Smooth muscle cell (in vitro differentiated cells): ENCODE results near the gene CTSF. TPM values are rescaled to one million over a fixed set of nuclear protein-coding genes. Genes with fewer than 3 reads are reported as not detected.

Source experiments
- DNase-seq: peaks from one replicate; lab custom pipeline; 2025; ENCODE audit not compliant: unreplicated experiment; lab: John Stamatoyannopoulos, UW
- H2AFZ ChIP-seq: fragments of 200-600 bp; sonication (generic); 2 replicates; pipeline ENCODE4 v1.6.0; 2016; ENCODE audit warnings: antibody characterized with exemption, low read depth, mild to moderate bottlenecking
- H3F3A ChIP-seq: fragments of 200-600 bp; sonication (generic); 2 replicates; pipeline ENCODE4 v1.6.0; 2017; ENCODE audit warnings: antibody characterized with exemption, low read depth
- H3K27ac ChIP-seq: fragments of 200-600 bp; sonication (generic); 2 replicates; pipeline ENCODE4 v1.5.1; 2016; ENCODE audit warnings: low read depth, mild to moderate bottlenecking
- H3K27me3 ChIP-seq: fragments of 200-600 bp; sonication (generic); 2 replicates; pipeline ENCODE4 v1.6.1; 2016; ENCODE audit warnings: low read depth, mild to moderate bottlenecking
- H3K36me3 ChIP-seq: fragments of 200-600 bp; sonication (generic); 2 replicates; pipeline ENCODE4 v1.5.1; 2016; ENCODE audit warnings: low read depth
- H3K4me1 ChIP-seq: fragments of 200-600 bp; sonication (generic); 2 replicates; pipeline ENCODE4 v1.5.1; 2016; ENCODE audit warnings: low read depth
- H3K4me2 ChIP-seq: fragments of 200-600 bp; sonication (generic); 2 replicates; pipeline ENCODE4 v1.6.0; 2016; ENCODE audit warnings: mild to moderate bottlenecking
- H3K4me3 ChIP-seq: fragments of 200-600 bp; sonication (generic); 2 replicates; pipeline ENCODE4 v1.5.1; 2016; ENCODE audit warnings: mild to moderate bottlenecking
- H3K79me2 ChIP-seq: fragments of 200-600 bp; sonication (generic); 2 replicates; pipeline ENCODE4 v1.6.0; 2016; ENCODE audit warnings: low read depth, mild to moderate bottlenecking
- H3K9ac ChIP-seq: fragments of 200-600 bp; sonication (generic); 2 replicates; pipeline ENCODE4 v1.6.0; 2016; ENCODE audit warnings: low read depth
- H3K9me3 ChIP-seq: fragments of 200-600 bp; sonication (generic); replicated peaks from 2 replicates; pipeline ENCODE4 v1.5.1; 2016; ENCODE audit warnings: low read depth
- H4K20me1 ChIP-seq: fragments of 200-600 bp; sonication (generic); 2 replicates; pipeline ENCODE4 v1.6.0; 2016; ENCODE audit warnings: low read depth
- WGBS: methylation state at CpG from one replicate; pipeline ENCODE4 v1.1.7; 2016; ENCODE audit warnings: low lambda C conversion rate; 5-methylcytosine and 5-hydroxymethylcytosine counted together
- polyA plus RNA-seq: library from polyadenylated mRNA; unstranded; fragments of >200 nt; fragmentation: Nextera tagmentation; extraction: Ambion mirVana; gene quantifications from 2 replicates; pipeline ENCODE4 v1.2.1, GENCODE V29; 2016
- small RNA-seq: library from RNA; depleted of rRNA; stranded (forward); fragments of <200 nt; gene quantifications from one replicate; pipeline ENCODE3, GENCODE V24; 2014
- total RNA-seq: library from RNA; depleted of rRNA; stranded (reverse); fragments of >200 nt; gene quantifications from 2 replicates; pipeline ENCODE4 v1.2.3, GENCODE V29; 2014
- TF ChIP-seq, protein P1 (sequence below): fragments of 200-600 bp; sonication (generic); IDR thresholded peaks from 2 replicates; pipeline ENCODE4 v1.5.1; 2017; ENCODE audit warnings: borderline replicate concordance, mild to moderate bottlenecking, antibody characterized with exemption; ENCODE audit not compliant: insufficient read depth, poor library complexity, severe bottlenecking

CTSF gene
- total and polyA plus RNA-seq, 2 experiments from 2014 or later, result 0.45 to 0.62 TPM

DNA sequence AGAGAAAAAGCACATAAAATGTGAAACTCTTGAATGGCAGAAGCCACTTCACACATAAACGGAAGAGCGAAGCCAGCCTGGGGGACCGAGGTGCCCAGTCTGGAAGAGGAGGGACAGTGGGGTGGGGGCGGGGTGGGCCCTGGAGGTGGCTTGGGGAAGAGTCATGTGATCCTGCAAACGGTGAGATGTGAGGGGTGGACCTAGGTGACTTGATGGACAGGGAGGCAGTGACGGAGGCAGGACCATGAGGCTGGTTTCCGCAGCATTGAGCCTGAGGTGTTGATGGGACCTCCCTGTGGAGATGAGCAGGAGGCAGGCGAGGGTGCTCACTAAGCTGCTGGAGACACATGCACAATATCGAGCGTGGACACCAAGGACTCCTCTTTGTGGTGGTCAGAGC lies 39.3 kb downstream of the CTSF start:
- H2AFZ ChIP-seq, result no peak overlapping the region
- 85% methylated on average over 10 of the region's 10 CpGs for WGBS

DNA sequence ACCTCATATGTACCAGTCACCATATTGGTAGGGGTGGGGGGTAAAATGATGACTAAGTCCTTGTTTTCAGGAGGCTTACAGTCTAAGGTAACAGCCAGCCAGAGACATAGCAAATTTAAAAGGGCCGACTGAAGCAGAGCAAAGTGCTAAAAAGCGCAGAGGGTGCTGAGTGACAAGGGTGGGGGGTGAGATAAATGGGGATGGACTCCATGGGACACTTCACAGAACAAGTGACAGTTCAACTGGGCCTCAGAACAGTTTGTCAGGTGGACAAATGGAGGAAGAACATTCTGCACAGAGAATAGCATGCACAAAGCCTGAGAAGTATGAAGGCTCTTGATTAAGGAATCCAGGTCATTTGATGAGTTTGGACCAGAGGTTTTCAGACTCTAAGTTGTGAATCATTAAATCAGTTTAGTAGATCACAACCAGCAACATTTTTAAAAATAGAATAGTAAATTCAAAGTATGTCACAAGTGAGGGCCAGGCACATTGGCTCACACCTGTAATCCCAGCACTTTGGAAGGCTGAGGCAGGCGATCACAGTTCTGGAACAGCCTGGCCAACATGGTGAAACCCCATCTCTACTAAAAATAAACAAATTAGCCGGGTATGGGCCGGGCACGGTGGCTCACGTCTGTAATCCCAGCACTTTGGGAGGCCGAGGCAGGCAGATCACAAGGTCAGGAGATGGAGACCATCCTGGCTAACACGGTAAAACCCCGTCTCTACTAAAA lies 43.9 kb downstream of the CTSF start:
- no peaks in the 10 kb centered on the region for H3K9me3 ChIP-seq
- no peaks in the 10 kb centered on the region for H3F3A ChIP-seq

More for the DNA sequence above, 39.3 kb downstream of the CTSF start:
- Histone ChIP-seq H3K79me2 (no peaks in the 10 kb centered on the region), H3K9me3 (no peaks in the 10 kb centered on the region), H3K4me3 (no peak overlapping the region), H3K9ac (no peak overlapping the region), H3K27me3 (no peaks in the 10 kb centered on the region), H3K27ac (no peak overlapping the region), H4K20me1 (no peaks in the 10 kb centered on the region), H3F3A (no peaks in the 10 kb centered on the region), H3K36me3 (peaks cover 5% of the 10 kb centered on the region), H3K4me2 (no peak overlapping the region), H3K4me1 (no peaks in the 10 kb centered on the region)
- DNase-seq, result no peak
- TF ChIP-seq, protein P1, sequence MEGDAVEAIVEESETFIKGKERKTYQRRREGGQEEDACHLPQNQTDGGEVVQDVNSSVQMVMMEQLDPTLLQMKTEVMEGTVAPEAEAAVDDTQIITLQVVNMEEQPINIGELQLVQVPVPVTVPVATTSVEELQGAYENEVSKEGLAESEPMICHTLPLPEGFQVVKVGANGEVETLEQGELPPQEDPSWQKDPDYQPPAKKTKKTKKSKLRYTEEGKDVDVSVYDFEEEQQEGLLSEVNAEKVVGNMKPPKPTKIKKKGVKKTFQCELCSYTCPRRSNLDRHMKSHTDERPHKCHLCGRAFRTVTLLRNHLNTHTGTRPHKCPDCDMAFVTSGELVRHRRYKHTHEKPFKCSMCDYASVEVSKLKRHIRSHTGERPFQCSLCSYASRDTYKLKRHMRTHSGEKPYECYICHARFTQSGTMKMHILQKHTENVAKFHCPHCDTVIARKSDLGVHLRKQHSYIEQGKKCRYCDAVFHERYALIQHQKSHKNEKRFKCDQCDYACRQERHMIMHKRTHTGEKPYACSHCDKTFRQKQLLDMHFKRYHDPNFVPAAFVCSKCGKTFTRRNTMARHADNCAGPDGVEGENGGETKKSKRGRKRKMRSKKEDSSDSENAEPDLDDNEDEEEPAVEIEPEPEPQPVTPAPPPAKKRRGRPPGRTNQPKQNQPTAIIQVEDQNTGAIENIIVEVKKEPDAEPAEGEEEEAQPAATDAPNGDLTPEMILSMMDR, result no peak

DNA sequence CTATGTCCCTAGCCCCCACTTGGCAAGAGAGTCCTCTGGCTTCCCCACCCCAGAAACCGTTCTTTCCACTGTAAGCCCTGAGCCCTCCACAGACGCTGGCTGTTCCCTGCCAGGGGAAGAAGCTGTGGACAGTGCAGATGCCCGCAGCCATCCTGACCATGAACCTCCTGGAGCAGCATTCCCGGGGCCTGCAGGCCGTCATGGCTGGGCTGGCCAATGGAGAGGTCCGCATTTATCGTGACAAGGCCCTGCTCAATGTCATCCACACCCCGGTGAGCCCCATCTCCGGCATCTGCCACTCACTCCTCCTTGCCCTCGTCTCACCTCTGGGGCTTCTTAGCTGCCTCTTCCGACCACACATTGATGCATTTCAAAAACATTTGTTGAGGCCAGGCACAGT lies 44.8 kb downstream of the CTSF start:
- no peaks in the 10 kb centered on the region for H3K4me1 ChIP-seq
- no peaks in the 10 kb centered on the region for H3K79me2 ChIP-seq
- H3K36me3 ChIP-seq, result peaks cover 5% of the 10 kb centered on the region
- H3K4me3 ChIP-seq, result no peak overlapping the region
- no peak overlapping the region for H3K4me2 ChIP-seq
- WGBS, result 86% methylated on average over 11 of the region's 11 CpGs
- no peaks in the 10 kb centered on the region for H3K27me3 ChIP-seq
- TF ChIP-seq, protein P1, result no peak
- no peaks in the 10 kb centered on the region for H4K20me1 ChIP-seq
- no peak overlapping the region for H3K9ac ChIP-seq
- no peaks in the 10 kb centered on the region for H3F3A ChIP-seq
- no peak overlapping the region for H3K27ac ChIP-seq
- no peak overlapping the region for H2AFZ ChIP-seq
- H3K9me3 ChIP-seq, result no peaks in the 10 kb centered on the region
- DNase-seq, result no peak

More for the DNA sequence above, 43.9 kb downstream of the CTSF start:
- Histone ChIP-seq H2AFZ (no peak overlapping the region), H4K20me1 (no peaks in the 10 kb centered on the region), H3K27me3 (no peaks in the 10 kb centered on the region), H3K4me1 (no peaks in the 10 kb centered on the region), H3K9ac (no peak overlapping the region), H3K36me3 (peaks cover 5% of the 10 kb centered on the region), H3K79me2 (no peaks in the 10 kb centered on the region), H3K4me2 (no peak overlapping the region), H3K27ac (no peak overlapping the region), H3K4me3 (no peak overlapping the region)
- DNase-seq, result no peak
- TF ChIP-seq, protein P1, result no peak
- 97% methylated on average over 10 of the region's 10 CpGs for WGBS

Small RNAs within 50 kb of the gene (small RNA-seq; reads per million reads assigned to genes)
- not detected for gene RNU4-39P

Other genes starting within 250 kb of the CTSF start
- 7.5 and 18.0 TPM in 2 replicates for gene RIN1, start 232.2 kb downstream of the CTSF start, total RNA-seq
- gene RIN1, start 232.2 kb downstream of the CTSF start, polyA plus RNA-seq, result 15.3 and 18.3 TPM in 2 replicates
- 22.7 and 23.8 TPM in 2 replicates for gene BRMS1, start 223.5 kb downstream of the CTSF start, total RNA-seq
- gene BRMS1, start 223.5 kb downstream of the CTSF start, polyA plus RNA-seq, result 44.2 and 56.7 TPM in 2 replicates
- gene B4GAT1, start 221.0 kb downstream of the CTSF start, total RNA-seq, result 26.5 and 27.1 TPM in 2 replicates
- 29.4 and 35.1 TPM in 2 replicates for gene B4GAT1, start 221.0 kb downstream of the CTSF start, polyA plus RNA-seq
- 3.5 TPM in 2 replicates for gene SLC29A2, start 196.8 kb downstream of the CTSF start, total RNA-seq
- gene SLC29A2, start 196.8 kb downstream of the CTSF start, polyA plus RNA-seq, result 8.5 and 8.8 TPM in 2 replicates
- 0.58 and 0.85 TPM in 2 replicates for gene NPAS4, start 147.6 kb downstream of the CTSF start, total RNA-seq
- gene NPAS4, start 147.6 kb downstream of the CTSF start, polyA plus RNA-seq, result 0.84 and 1.1 TPM in 2 replicates
- 36.1 and 38.7 TPM in 2 replicates for gene MRPL11, start 129.8 kb downstream of the CTSF start, total RNA-seq
- gene MRPL11, start 129.8 kb downstream of the CTSF start, polyA plus RNA-seq, result 54.5 and 68.4 TPM in 2 replicates
- 2.1 and 3.8 TPM in 2 replicates for gene PELI3, start 101.7 kb downstream of the CTSF start, total RNA-seq
- 9.4 and 10.6 TPM in 2 replicates for gene PELI3, start 101.7 kb downstream of the CTSF start, polyA plus RNA-seq
- gene DPP3, start 88.2 kb downstream of the CTSF start, total RNA-seq, result 34.6 and 59.2 TPM in 2 replicates
- gene DPP3, start 88.2 kb downstream of the CTSF start, polyA plus RNA-seq, result 38.0 and 40.1 TPM in 2 replicates
- gene BBS1, start 58.0 kb downstream of the CTSF start, total RNA-seq, result 25.9 and 30.1 TPM in 2 replicates
- 13.0 and 15.6 TPM in 2 replicates for gene BBS1, start 58.0 kb downstream of the CTSF start, polyA plus RNA-seq
- 11.1 and 15.7 TPM in 2 replicates for gene ZDHHC24, start 22.6 kb downstream of the CTSF start, total RNA-seq
- gene ZDHHC24, start 22.6 kb downstream of the CTSF start, polyA plus RNA-seq, result 13.9 and 14.4 TPM in 2 replicates
- gene ACTN3, start 21.7 kb downstream of the CTSF start, total RNA-seq, result 0.49 TPM in 1 of 2 replicates, not detected in the other
- 1.3 and 1.4 TPM in 2 replicates for gene ACTN3, start 21.7 kb downstream of the CTSF start, polyA plus RNA-seq
- gene CCDC87, start 24.5 kb upstream of the CTSF start, total RNA-seq, result 2.5 TPM in 1 of 2 replicates, not detected in the other
- gene CCDC87, start 24.5 kb upstream of the CTSF start, polyA plus RNA-seq, result 0.56 and 0.91 TPM in 2 replicates
- gene CCS, start 24.6 kb upstream of the CTSF start, total RNA-seq, result 24.6 and 29.2 TPM in 2 replicates
- 104 and 113 TPM in 2 replicates for gene CCS, start 24.6 kb upstream of the CTSF start, polyA plus RNA-seq
- 25.3 and 34.4 TPM in 2 replicates for gene RBM14, start 48.0 kb upstream of the CTSF start, total RNA-seq
- gene RBM14, start 48.0 kb upstream of the CTSF start, polyA plus RNA-seq, result 41.0 and 41.1 TPM in 2 replicates
- gene RBM4, start 70.1 kb upstream of the CTSF start, total RNA-seq, result 110 and 125 TPM in 2 replicates
- 121 and 150 TPM in 2 replicates for gene RBM4, start 70.1 kb upstream of the CTSF start, polyA plus RNA-seq
- 17.0 and 17.6 TPM in 2 replicates for gene RBM4B, start 109.3 kb upstream of the CTSF start, total RNA-seq
- 17.8 and 23.7 TPM in 2 replicates for gene RBM4B, start 109.3 kb upstream of the CTSF start, polyA plus RNA-seq
- gene SPTBN2, start 160.6 kb upstream of the CTSF start, total RNA-seq, result 15.6 and 20.9 TPM in 2 replicates
- gene SPTBN2, start 160.6 kb upstream of the CTSF start, polyA plus RNA-seq, result 15.7 and 18.3 TPM in 2 replicates